ENCODE results near the gene ZNF423. TPM values are rescaled to one million over a fixed set of nuclear protein-coding genes. Genes with fewer than 3 reads are reported as not detected.
A peak's percentile ranks its signal among the peaks of the same experiment; 100 is the strongest.

ZNF423 gene
- total RNA-seq, 4 donors from 2014 or later, result 1.4 to 20.6 (median 4.7) TPM

GRCh38 chr16:49455181-49455990 lies 400.5 kb downstream of the ZNF423 start:
- no peaks in the 10 kb centered on the region for H3K27me3 ChIP-seq
- H3K36me3 ChIP-seq, result no peaks in the 10 kb centered on the region
- H3K4me1 ChIP-seq, result no peaks in the 10 kb centered on the region
- no peak for TF ChIP-seq CTCF (IDR thresholded peaks at IDR 0.05)
- no peak for TF ChIP-seq POLR2A (IDR thresholded peaks at IDR 0.05)
- H3K9me3 ChIP-seq, result no peaks in the 10 kb centered on the region
- H3K27ac ChIP-seq, result no peak overlapping the region
- H3K4me3 ChIP-seq, result no peak overlapping the region
- DNase-seq, result peak in 1 of 3 donors; percentile 31

- no peaks in the 10 kb centered on the region for H3K4me1 ChIP-seq
Observed at GRCh38 chr16:49454426-49455180, 401.3 kb downstream of the ZNF423 start.

GRCh38 chr16:49453983-49454382 lies 401.9 kb downstream of the ZNF423 start:
- Histone ChIP-seq H3K9me3 (no peaks in the 10 kb centered on the region), H3K27ac (no peak overlapping the region), H3K4me3 (no peak overlapping the region), H3K36me3 (no peaks in the 10 kb centered on the region), H3K4me1 (no peaks in the 10 kb centered on the region), H3K27me3 (no peaks in the 10 kb centered on the region)
- DNase-seq, result peak in 1 of 3 donors; percentile 29
- TF ChIP-seq POLR2A (IDR thresholded peaks at IDR 0.05) (no peak), CTCF (IDR thresholded peaks at IDR 0.05) (no peak)

More at GRCh38 chr16:49454426-49455180, 401.3 kb downstream of the ZNF423 start:
- no peaks in the 10 kb centered on the region for H3K36me3 ChIP-seq
- peak in 1 of 3 donors; percentile 34 for DNase-seq
- H3K4me3 ChIP-seq, result no peak overlapping the region
- H3K27ac ChIP-seq, result no peak overlapping the region
- no peaks in the 10 kb centered on the region for H3K27me3 ChIP-seq
- TF ChIP-seq POLR2A (IDR thresholded peaks at IDR 0.05) (no peak), CTCF (IDR thresholded peaks at IDR 0.05) (no peak)
- no peaks in the 10 kb centered on the region for H3K9me3 ChIP-seq

GRCh38 chr16:49453021-49453420 lies 402.9 kb downstream of the ZNF423 start:
- DNase-seq, result no peak
- H3K27ac ChIP-seq, result no peak overlapping the region
- no peaks in the 10 kb centered on the region for H3K36me3 ChIP-seq
- TF ChIP-seq POLR2A (IDR thresholded peaks at IDR 0.05) (no peak), CTCF (IDR thresholded peaks at IDR 0.05) (no peak)
- no peaks in the 10 kb centered on the region for H3K4me1 ChIP-seq
- no peaks in the 10 kb centered on the region for H3K9me3 ChIP-seq
- no peaks in the 10 kb centered on the region for H3K27me3 ChIP-seq
- no peak overlapping the region for H3K4me3 ChIP-seq

- no peak for DNase-seq
- Histone ChIP-seq H3K27me3 (no peaks in the 10 kb centered on the region), H3K27ac (no peak overlapping the region), H3K4me3 (no peak overlapping the region), H3K9me3 (no peaks in the 10 kb centered on the region), H3K4me1 (no peaks in the 10 kb centered on the region), H3K36me3 (no peaks in the 10 kb centered on the region)
- no peak for TF ChIP-seq POLR2A (IDR thresholded peaks at IDR 0.05)
- TF ChIP-seq CTCF (IDR thresholded peaks at IDR 0.05), result no peak
Observed at GRCh38 chr16:49452578-49452977, 403.3 kb downstream of the ZNF423 start.

Measured in Peyer's patch (tissue), 4 donors.